PC-3 (cell line): ENCODE measurements around the gene APELA. TPM values are rescaled to one million over a fixed set of nuclear protein-coding genes. Genes with fewer than 3 reads are reported as not detected.

Source experiments
- ATAC-seq: fragments of 200-7000 bp; cut with Tn5 transposase; 2 replicates; pipeline ENCODE4 v1.9.1; 2020; ENCODE audit warnings: mild to moderate bottlenecking, moderate library complexity
- BruUV-seq: library from RNA; stranded (reverse); fragments of 400-500 nt; replicated peaks from 2 replicates; lab custom pipeline; 2021; lab: Mats Ljungman, UMichigan
- CTCF ChIA-PET: fragments of 300-600 bp; sonication (Branson Sonifier 250); formaldehyde crosslinking; loops from one replicate; lab custom pipeline; 2022; ENCODE audit warnings: antibody characterized with exemption; lab: Charles Lee
- POLR2A ChIA-PET: fragments of 300-600 bp; sonication (Branson Sonifier 250); formaldehyde crosslinking; loops from one replicate; lab custom pipeline; 2022; ENCODE audit warnings: antibody characterized with exemption; ENCODE audit not compliant: unreplicated experiment; lab: Charles Lee
- DNase-seq: peaks from one replicate; pipeline ENCODE4 v3.0.0-alpha.2; 2015
- H2AFZ ChIP-seq: fragments of 300-600 bp; sonication (generic); 2 replicates; pipeline ENCODE4 v1.6.0; 2016; ENCODE audit warnings: antibody characterized with exemption, low read length
- H3F3A ChIP-seq: fragments of 300-600 bp; sonication (generic); one replicate; pipeline ENCODE4 v1.6.0; 2017; ENCODE audit warnings: antibody characterized with exemption, low read length, control low read depth, mild to moderate bottlenecking; ENCODE audit not compliant: unreplicated experiment
- H3K27ac ChIP-seq: fragments of 300-600 bp; sonication (generic); 2 replicates; pipeline ENCODE4 v1.5.1; 2016; ENCODE audit warnings: mild to moderate bottlenecking, low read length
- H3K27me3 ChIP-seq: fragments of 300-600 bp; sonication (generic); 2 replicates; pipeline ENCODE4 v1.6.1; 2016; ENCODE audit warnings: low read length, mixed read lengths
- H3K36me3 ChIP-seq: fragments of 300-600 bp; sonication (generic); 2 replicates; pipeline ENCODE4 v1.6.1; 2016; ENCODE audit warnings: low read depth, mixed run types, low read length, mixed read lengths
- H3K4me1 ChIP-seq: fragments of 300-600 bp; sonication (generic); 2 replicates; pipeline ENCODE4 v1.5.1; 2016; ENCODE audit warnings: low read length; ENCODE audit not compliant: insufficient read depth
- H3K4me2 ChIP-seq: fragments of 300-600 bp; sonication (generic); 2 replicates; pipeline ENCODE4 v1.6.0; 2016; ENCODE audit warnings: low read length
- H3K4me3 ChIP-seq: fragments of 300-600 bp; sonication (generic); 2 replicates; pipeline ENCODE4 v1.5.1; 2016; ENCODE audit warnings: mild to moderate bottlenecking, low read length, mixed read lengths
- H3K79me2 ChIP-seq: fragments of 300-600 bp; sonication (generic); 2 replicates; pipeline ENCODE4 v1.6.1; 2017; ENCODE audit warnings: low read length, mixed read lengths
- H3K9ac ChIP-seq: fragments of 300-600 bp; sonication (generic); 2 replicates; pipeline ENCODE4 v1.6.0; 2016; ENCODE audit warnings: mild to moderate bottlenecking, low read length
- H3K9me2 ChIP-seq: fragments of 300-600 bp; sonication (generic); replicated peaks from 2 replicates; pipeline ENCODE4 v1.6.1; 2016; ENCODE audit warnings: mixed run types, low read length, mixed read lengths
- H3K9me3 ChIP-seq: fragments of 300-600 bp; sonication (generic); 2 replicates; pipeline ENCODE4 v1.6.1; 2016; ENCODE audit warnings: low read length, mixed read lengths
- H4K20me1 ChIP-seq: fragments of 300-600 bp; sonication (generic); 2 replicates; pipeline ENCODE4 v1.6.1; 2016; ENCODE audit warnings: low read length, mixed read lengths
- CTCF ChIP-seq: fragments of 300-600 bp; sonication (generic); conservative IDR thresholded peaks from 2 replicates; pipeline ENCODE4 v1.5.1; 2017; ENCODE audit warnings: antibody characterized with exemption, low read depth, mild to moderate bottlenecking, low read length
- EZH2 ChIP-seq: fragments of 300-600 bp; sonication (generic); IDR thresholded peaks from one replicate; pipeline ENCODE4 v1.6.1; 2017; ENCODE audit warnings: antibody characterized with exemption, mild to moderate bottlenecking, low read length; ENCODE audit not compliant: unreplicated experiment
- EZH2phosphoT487 ChIP-seq: fragments of 300-600 bp; sonication (generic); IDR thresholded peaks from 2 replicates; pipeline ENCODE4 v1.6.1; 2018; ENCODE audit warnings: mild to moderate bottlenecking, antibody characterized with exemption, low read length, borderline replicate concordance
- intact Hi-C: fragments of 100-400 bp; cut with micrococcal nuclease; formaldehyde crosslinking; loops from 2 replicates; pipeline ENCODE4 v1.9.0; 2023
- total RNA-seq: library from RNA; depleted of rRNA; stranded (reverse); fragments of >200 nt; gene quantifications from 2 replicates; pipeline ENCODE4 v1.2.3, GENCODE V29; 2014

The APELA gene
- total RNA-seq, 1 experiment from 2014 or later, result not detected

GRCh38 chr4:164930647-164931046, 53.7 kb downstream of the APELA start:
- DNase-seq (no peak), ATAC-seq (no peak)
- H3K4me3 ChIP-seq, result no peak overlapping the region
- H3K4me1 ChIP-seq, result no peaks in the 10 kb centered on the region
- H4K20me1 ChIP-seq, result no peaks in the 10 kb centered on the region
- ChIA-PET POLR2A (no interaction called here), CTCF (no interaction called here)
- TF ChIP-seq EZH2 (no peak), EZH2phosphoT487 (no peak), CTCF (no peak)
- H3K9me2 ChIP-seq, result no peaks in the 10 kb centered on the region
- intact Hi-C loops, result no loop called here
- no peaks in the 10 kb centered on the region for H3K79me2 ChIP-seq
- H3K36me3 ChIP-seq, result no peaks in the 10 kb centered on the region
- BruUV-seq, result no TSS peak
- H3F3A ChIP-seq, result no peaks in the 10 kb centered on the region
- no peak overlapping the region for H3K9ac ChIP-seq
- no peaks in the 10 kb centered on the region for H3K27me3 ChIP-seq
- H3K9me3 ChIP-seq, result no peaks in the 10 kb centered on the region
- H3K4me2 ChIP-seq, result no peak overlapping the region
- no peak overlapping the region for H2AFZ ChIP-seq
- no peak overlapping the region for H3K27ac ChIP-seq

DNA sequence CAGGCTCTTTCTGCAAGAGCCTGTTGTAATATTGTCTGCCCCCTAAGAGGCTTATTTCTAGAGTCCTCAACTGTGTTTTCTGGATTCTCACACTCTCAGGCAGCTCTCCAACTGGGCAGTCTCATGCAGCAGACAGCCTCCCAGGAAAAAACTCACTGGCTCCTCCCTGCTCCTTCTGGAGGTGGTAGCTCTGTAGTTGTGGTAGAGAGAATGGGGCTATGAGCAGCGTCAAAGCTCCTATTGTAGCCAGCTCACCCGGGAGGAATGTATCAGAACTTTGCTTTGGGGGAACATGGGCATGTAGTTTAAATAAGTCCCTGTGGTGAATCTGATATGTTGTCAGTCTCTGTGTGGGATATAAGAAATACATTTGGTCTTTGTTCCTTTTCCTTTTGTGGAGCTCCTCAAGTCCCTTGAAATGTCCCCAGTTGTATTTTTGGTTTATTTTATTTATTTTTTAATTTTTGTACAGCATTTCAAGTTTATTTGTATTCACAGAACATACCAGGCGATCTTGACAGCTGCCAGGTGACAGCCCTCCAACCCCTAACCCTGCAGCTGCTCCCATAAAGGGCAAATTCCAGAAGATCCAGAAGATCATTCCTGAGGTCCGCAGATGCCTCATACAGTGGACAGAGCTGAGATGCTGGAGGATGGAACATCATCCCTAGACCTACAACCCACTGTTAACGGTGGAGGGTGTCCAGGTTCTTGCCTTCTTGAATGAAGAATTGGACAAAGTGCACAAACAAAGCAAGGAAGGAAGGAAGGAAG, 54.8 kb downstream of the APELA start:
- H3K79me2 ChIP-seq, result no peaks in the 10 kb centered on the region
- ATAC-seq (no peak), DNase-seq (peak; percentile 35)
- H3K4me1 ChIP-seq, result no peaks in the 10 kb centered on the region
- intact Hi-C loops, result no loop called here
- no peak overlapping the region for H2AFZ ChIP-seq
- no peaks in the 10 kb centered on the region for H3K9me3 ChIP-seq
- no peaks in the 10 kb centered on the region for H3K9me2 ChIP-seq
- BruUV-seq, result no TSS peak
- H4K20me1 ChIP-seq, result no peaks in the 10 kb centered on the region
- no peak overlapping the region for H3K4me2 ChIP-seq
- H3K27ac ChIP-seq, result no peak overlapping the region
- no peaks in the 10 kb centered on the region for H3F3A ChIP-seq
- TF ChIP-seq CTCF (no peak), EZH2phosphoT487 (no peak), EZH2 (no peak)
- H3K36me3 ChIP-seq, result no peaks in the 10 kb centered on the region
- H3K4me3 ChIP-seq, result no peak overlapping the region
- no peak overlapping the region for H3K9ac ChIP-seq
- H3K27me3 ChIP-seq, result no peaks in the 10 kb centered on the region
- ChIA-PET CTCF (no interaction called here), POLR2A (no interaction called here)

DNA sequence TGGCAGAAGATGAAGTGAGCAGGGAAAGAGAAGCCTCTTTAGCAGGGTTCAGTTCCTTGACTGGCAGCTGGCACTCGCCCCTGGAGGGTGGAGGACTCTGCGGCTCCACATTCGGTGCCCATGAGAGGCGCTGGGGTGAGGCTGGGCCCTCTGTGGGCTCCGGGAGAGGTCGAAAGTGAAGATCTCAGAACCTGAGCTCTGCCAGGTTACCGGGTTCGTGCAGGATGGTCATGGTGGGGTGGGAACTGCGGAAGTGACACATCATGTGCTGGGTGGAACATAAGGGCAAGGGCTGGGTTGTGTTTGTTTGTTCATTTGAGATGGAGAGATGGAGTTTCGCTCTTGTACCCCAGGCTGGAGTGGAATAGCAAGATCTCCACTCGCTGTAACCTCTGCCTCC, 56.3 kb downstream of the APELA start:
- Histone ChIP-seq H3K9me2 (no peaks in the 10 kb centered on the region), H3F3A (no peaks in the 10 kb centered on the region), H3K79me2 (no peaks in the 10 kb centered on the region), H4K20me1 (no peaks in the 10 kb centered on the region), H3K9ac (no peak overlapping the region), H3K36me3 (no peaks in the 10 kb centered on the region), H3K9me3 (no peaks in the 10 kb centered on the region), H3K4me1 (no peaks in the 10 kb centered on the region), H3K4me3 (no peak overlapping the region), H3K4me2 (no peak overlapping the region), H3K27ac (no peak overlapping the region), H2AFZ (no peak overlapping the region), H3K27me3 (no peaks in the 10 kb centered on the region)
- DNase-seq (no peak), ATAC-seq (no peak)
- intact Hi-C loops, result no loop called here
- ChIA-PET CTCF (no interaction called here), POLR2A (no interaction called here)
- BruUV-seq, result no TSS peak
- TF ChIP-seq EZH2 (no peak), EZH2phosphoT487 (no peak), CTCF (no peak)
